ENCODE results near the gene KIFC3. TPM values are rescaled to one million over a fixed set of nuclear protein-coding genes. Genes with fewer than 3 reads are reported as not detected.
"Not testable (repeated sequence)": the region's sequence is repeated elsewhere in the genome, so short reads cannot be mapped to it uniquely, and the experiment has no call there.

The KIFC3 gene
- total RNA-seq, 1 donor from 2014 or later: 46.4 TPM

DNA sequence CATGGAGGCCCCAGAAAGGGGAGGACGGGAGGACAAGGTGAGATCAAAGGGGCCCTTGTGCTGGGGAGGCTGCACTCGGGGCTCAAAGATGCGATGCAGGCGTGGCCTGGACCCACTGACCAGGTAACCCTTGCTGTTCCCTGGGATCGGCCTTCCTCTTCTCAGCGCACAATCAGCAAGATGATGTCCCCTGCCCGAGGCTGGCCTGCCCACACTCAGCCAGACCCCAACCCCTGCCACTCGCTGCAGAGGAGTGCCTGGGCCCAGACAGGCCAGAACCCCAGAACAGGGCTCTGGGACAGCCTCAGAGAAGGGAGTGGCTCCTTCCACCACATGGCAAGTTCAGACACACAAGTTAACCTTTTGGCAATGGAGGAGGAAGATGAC lies 14.8 kb downstream of the KIFC3 start:
- no peak for DNase-seq (ENCODE audit: low read depth in 2 of 2)

DNA sequence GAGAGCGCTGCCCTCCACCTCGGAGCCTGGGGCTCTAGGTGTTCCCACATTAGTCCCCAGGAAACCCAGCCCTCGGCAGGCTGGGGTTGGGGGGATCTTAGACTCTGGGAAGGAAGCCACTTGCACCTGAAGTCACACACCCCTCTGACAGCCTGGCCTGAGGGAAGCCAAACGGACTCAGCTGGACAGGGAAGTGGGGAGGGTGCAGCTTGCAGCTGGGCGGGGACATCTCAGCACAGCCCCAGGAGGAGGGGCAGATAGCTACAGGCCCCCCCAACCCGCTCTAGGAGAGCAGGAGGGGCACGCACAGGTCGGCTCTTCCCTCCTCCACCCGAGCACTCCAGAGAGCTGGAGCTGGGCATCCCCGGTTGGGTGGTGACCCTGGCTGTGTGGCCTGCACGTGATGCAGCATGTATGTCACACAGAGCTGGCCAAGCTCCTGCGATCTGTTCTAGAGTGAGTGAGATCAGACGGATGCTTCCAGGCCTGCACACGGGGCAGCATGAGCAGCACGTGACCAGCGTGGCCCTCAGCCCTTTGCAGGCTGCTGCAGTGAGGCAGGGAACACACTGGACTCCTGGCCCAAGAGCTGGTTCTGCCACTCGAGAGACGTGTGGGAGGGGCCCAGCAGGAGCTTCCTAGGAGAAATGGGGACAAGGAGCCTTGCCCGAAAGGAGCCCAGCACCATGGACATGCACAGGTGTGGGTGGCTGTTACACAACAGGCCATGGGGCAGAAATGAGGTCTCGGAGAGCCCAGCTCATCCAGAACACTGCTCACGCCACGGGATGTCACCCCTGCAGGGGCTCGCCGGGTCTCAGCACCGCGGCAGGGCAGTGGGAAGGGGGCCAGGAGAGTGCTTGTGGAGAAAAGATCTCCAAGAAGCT lies 15.4 kb downstream of the KIFC3 start:
- peak in 1 of 2 donors; percentile 51 for DNase-seq (ENCODE audit: low read depth in 2 of 2)

DNA sequence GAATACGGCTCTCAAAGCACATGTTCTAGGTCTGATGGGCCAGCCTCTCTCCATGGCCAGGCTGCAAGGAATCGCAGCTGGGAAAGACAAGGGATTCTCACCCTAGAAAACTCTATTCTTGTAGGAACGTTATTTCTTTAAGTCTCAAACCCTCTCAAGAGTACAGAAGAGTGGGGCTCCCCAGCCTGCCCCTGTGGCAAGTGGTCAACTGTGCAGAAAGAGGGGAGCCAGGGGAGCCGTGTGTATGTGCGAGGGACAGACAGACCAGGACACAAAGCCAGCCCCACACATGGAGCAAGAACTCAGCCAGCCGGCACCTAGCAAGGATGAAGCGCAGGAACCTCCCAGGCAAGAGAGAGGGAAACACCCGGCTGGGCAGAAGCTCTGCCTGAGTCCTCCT lies 16.4 kb downstream of the KIFC3 start:
- no peak for DNase-seq (ENCODE audit: low read depth in 2 of 2)

DNA sequence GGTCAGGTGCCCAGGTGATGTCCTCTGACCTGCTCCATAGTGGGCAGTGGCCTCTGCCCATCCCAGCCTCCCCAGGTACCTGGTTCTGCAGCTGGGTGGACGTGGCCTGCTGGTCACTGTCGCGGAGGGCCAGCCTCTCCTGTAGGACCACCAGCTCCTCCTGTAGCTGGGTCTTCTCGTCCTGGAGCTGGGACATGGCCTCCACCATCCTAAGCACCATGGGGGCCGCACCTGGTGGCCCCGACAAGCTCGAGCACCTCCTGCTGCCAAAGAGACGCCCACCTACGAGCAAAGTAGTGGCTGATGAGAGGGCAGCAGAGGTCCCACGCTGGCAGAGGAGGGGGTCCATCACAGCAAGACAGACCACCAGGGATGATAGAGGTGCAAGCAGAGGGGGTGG lies 16.9 kb downstream of the KIFC3 start:
- DNase-seq (ENCODE audit: low read depth in 2 of 2): no peak

DNA sequence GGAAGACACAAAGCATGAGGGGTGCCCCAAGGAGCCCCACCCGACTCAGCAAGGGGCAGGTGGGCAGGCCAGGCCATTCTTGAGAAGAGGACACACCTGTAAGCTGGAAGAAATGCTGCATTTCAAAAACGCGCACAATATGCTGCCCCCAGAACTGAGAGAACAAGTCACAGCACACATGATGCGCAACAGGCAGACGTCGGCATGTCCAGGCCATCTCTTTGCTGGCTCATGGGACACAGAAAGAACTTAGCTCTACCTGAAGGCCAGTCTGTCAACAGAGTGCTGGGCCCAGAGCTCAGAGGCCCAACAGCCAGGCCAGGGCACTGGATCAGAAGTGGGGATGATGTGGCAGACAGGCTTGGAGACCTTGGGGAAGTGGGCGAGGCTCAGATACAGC lies 18.0 kb downstream of the KIFC3 start:
- no peak for DNase-seq (ENCODE audit: low read depth in 2 of 2)

DNA sequence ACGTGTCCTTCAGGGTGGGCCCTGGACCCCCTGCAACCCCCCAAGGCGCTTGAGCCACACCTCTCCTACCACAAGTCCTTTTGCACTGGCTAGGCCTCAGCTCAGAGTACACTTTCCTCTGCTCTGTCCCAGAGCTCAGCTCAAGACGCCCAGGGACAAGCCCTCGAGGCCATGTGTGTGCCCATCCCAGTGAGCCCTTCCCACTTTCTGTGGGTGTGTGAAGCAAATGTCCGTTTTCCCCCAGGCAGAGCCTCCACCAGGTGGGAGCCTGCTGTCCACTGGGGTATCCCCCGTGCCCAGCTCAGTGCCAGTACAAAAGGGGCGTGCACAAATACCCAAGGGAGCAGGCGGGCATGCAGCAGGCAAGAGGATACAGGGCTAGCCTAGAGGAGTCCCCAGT lies 18.4 kb downstream of the KIFC3 start:
- DNase-seq (ENCODE audit: low read depth in 2 of 2): no peak

DNA sequence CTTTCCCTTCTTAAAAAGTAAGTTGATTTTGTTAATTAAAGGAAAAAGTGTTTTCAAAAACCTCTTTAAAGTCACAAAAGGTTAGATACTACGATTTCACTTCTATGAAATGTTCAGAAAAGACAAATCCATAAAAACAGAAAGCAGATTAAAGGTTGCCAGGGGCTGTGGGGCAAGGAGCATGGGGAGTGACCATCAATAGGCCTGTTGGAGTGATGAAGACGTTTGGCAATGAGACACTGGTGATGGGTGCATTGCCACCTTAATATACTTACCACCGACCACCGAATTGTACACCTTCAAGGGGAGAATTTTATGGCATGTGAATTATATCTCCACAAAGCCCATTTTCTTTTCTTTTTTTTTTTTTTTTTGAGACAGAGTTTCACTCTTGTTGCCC lies 19.2 kb downstream of the KIFC3 start:
- no peak for DNase-seq (ENCODE audit: low read depth in 2 of 2)

DNA sequence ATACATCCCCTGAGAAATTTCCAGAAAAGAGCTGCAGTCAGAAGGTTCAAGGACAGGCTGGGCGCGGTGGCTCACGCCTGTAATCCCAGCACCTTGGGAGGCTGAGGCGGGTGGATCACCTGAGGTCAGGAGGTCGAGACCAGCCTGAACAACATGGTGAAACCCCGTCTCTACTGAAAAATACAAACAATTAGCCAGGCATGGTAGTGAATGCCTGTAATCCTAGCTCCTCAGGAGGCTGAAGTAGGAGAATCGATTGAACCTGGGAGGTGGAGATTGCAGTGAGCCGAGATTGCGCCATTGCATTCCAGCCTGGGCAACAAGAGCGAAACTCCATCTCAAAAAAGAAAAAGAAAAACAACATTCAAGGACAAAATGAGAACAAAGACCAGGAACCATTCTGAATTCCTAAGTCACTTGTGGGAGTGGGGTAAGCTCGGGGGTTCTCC lies 19.7 kb downstream of the KIFC3 start:
- DNase-seq (ENCODE audit: low read depth in 2 of 2): not testable (repeated sequence)

DNA sequence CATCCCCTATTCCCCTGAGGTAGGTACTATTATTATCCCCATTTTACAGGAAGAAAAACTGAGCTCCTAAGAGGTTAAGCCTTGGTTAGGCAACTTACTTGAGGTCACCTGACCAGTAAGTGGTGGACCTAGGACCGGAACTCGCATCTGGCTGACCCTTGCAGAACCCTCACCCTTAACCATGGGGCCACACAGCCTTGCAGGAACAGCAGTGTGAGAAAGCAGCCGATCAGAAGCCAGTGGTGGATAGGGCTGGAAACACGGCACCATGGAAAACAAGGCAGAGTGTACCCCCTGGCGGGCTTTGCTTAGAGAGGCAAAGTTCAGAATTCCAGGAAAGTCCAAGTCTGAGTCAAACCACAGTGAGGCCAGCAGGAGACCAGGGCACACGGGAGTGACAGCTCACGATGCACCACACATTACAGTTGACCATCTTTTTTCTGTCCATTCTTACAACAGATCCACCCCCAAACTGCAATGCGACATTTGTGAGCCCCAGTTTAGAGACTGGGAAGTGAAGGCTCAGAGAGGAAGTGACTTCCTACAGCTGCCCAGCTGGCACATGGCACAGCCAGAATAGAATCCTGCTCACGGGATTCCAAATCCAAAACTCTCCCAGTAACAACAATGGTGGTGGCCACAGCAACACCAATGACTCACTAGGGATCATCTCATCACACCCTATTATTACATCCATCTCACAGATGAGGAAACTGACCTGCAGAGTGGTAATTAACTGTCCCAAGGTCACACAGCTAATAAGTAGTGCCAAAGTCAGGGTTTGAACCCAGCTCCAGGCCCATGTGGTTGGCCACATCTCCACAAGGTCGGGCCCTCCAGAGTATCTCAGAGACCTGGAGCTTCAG lies 20.3 kb downstream of the KIFC3 start:
- peak; percentile 57 to 71 for DNase-seq (ENCODE audit: low read depth in 2 of 2)

DNA sequence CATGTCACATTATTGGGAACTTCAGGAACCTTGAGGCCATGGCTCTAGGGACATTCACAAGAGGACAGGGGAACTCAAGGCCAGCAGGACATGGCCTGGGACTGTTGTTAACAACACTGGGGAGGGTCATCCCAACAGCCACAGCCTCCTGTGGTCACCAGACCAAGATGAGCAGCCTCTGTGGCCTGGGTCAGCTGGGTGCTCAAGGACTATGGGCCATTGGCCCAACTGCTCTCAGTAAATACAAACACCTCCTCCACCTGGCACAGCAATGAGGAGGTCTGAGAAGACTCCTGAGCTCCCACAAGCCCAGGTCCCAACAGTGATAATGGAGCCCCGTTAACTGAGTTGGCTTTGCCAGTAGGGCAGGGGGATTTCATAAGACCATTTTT lies 20.9 kb downstream of the KIFC3 start:
- no peak for DNase-seq (ENCODE audit: low read depth in 2 of 2)

DNA sequence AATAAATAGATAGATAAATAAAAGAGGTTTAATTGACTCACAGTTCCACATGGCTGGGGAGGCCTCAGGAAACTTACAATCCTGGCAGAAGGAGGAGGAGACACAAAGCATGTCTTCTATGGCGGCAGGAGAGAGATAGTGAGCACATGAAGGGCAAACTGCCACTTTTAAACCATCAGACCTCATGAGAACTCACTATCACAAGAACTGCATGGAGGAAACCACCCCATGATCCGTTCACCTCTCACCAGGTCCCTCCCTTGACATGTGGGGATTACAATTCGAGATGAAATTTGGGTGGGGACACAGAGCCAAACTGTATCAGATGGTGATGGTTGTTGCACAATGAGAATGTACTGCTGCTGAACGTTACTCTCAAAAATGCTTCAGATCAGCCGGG lies 22.5 kb downstream of the KIFC3 start:
- not testable (repeated sequence) for DNase-seq (ENCODE audit: low read depth in 2 of 2)

DNA sequence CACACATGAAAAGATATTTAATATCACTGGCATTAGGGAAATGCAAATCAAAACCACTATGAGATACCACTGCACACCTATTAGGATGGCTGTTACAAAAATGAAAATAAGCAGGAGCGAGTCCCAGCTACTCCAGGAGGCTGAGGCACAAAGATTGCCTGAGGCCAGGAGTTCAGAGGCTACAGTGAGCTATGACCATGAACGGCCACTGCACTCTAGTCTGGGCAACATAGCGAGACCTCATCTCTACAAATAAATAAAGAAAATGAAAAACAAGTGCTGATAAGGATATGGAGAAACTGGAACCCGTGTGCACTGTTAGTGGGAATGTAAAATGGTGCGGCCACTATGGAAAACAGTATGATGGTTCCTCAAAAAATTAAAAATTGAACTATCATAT lies 23.6 kb downstream of the KIFC3 start:
- DNase-seq (ENCODE audit: low read depth in 2 of 2): no peak

DNA sequence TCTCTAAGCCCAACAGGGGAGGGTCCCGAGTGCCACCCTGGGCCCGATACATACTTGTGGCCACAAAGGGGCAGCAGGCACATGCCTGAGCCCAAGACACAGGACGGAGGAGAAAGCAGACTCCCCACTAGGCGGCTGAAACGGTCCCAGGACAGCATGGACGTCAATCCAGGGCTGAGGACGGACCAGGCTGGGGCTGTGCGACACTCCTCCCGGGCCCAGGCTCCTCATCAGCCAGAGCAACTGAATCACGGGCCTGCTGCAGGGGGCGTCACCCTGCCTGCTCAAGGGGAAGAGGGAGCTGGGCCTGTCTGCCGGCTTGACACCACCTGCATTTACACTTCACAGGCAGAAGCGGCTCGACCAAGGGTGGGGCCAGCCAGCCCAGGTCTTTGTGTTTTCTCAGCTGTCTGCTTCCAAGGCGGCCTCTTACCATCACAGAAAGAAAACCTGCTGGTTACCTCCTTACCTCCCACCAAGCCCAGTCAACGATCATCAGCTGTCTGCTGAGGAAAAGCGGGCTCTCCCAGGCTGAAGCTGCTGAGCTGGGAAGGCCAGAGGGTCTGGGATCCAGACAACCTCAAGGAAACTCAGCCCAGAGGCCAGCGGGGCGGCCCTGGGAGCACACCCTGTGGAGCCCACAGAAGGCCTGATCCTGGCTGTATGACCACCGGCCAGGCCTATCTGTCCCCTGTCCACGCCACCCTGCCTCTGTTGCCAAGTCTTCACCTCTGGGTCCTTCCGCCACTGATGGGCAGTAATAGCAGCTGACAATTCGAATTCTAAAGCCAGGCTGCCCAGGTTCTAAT lies 26.4 kb downstream of the KIFC3 start:
- peak in 1 of 2 donors; percentile 31 for DNase-seq (ENCODE audit: low read depth in 2 of 2)

DNA sequence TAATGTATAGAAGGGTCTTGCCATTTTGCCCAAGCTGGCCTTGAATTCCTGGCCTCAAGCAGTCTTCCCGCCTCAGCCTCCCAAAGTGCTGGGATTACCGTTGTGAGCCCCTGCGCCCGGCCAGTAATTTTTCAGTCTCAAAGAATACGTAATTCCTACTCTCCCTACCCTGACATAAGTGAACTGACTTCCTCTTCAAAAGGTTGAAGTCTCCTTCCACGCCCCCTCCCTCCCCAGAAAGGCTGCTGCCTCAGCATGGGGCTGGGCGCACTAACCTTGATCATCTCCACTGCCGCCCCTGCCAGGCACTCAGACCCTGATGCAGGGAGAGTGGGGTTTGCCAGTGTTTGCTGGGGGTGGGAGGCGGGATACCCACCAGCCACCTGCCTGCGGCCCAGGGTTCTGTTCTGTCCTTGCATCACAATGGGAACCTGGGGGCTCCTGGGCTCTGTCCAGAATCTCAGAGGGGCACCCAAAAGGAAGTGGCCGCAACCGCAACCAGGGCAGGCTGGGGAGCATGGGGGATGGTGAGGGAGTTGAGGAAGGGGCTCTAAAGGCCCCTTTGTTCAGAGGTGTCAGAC lies 27.5 kb downstream of the KIFC3 start:
- DNase-seq (ENCODE audit: low read depth in 2 of 2): no peak

DNA sequence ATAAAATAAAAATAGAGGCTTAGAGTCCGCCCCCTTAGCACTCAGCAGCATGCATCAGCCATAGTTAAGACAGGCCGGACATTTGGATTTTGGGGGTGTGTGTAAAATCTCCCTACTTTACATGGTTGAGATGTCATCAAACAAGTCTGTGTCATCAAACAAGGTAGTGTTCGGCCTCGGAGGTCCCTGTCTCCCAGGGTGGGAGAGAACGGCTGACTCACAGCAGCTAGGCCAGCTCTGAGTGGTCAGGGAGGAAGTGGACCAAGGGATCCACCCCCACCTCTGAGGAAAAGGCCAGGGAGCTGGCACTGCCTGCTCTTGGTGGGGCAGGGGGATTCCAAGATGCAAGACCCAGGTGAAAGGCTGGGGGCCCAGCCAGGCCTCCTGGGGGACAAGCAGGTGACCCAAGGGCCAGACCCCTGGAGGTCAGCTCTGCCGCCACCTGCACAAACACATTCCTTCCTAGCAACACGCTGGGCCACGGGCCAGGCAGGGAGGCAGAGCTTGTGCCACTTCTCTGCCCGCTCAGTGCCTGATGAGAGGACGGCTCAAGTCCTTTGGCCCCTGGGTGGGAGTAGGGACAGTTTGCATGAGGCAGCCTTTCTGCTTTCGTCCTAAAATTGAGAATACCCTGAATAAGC lies 28.5 kb downstream of the KIFC3 start:
- DNase-seq (ENCODE audit: low read depth in 2 of 2): peak in 1 of 2 donors; percentile 19

DNA sequence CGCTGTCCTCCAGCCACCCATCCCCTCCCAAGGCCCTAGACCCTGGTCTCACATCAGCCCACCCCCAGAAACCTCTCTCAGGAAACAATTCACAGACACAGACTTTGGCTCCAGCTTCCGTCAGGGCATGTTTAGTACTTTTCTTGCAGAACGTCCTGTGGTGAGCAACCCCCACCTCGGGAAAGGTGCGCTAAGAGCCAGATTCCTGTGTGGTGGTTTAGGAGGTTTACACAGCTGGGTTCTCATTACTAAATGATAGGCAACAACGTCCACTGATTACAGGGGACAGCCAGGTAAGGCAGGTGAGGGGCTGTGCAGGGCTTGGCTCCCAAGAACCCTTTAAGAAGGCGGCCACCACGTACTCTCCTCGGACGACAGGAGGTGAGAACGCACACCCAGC lies 29.3 kb downstream of the KIFC3 start:
- no peak for DNase-seq (ENCODE audit: low read depth in 2 of 2)

DNA sequence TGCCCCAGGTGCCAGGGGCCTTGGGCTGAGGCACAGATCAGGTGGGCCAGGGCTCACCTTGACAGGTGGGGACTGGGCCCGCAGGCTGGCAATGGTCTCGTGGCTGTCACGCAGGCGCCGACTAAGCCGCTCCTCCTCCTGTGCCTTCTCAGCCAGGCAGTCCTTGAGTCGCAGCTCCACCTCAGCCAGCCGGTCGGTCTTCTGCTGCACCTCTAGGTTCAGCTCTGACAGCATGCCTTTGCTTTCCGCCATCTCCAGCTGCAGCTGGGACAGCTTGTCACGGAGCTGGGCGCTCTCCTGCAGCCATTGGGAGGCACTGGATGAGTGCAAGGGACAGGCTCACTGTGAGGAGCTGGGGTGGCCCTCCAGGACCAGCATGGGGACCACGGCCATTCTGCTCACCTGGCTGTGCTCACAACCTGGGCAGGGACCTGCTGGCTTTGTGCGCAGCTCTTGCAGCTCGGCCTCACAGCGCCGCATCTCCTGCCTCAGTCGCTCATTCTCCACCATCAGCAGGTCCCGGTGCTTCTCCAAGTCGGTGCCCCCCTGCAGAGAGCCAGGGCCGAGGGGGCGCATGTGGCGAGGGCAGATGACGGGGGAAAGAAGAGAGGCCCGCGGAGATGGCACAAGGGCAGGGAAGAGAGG lies 31.0 kb downstream of the KIFC3 start:
- no peak for DNase-seq (ENCODE audit: low read depth in 2 of 2)

DNA sequence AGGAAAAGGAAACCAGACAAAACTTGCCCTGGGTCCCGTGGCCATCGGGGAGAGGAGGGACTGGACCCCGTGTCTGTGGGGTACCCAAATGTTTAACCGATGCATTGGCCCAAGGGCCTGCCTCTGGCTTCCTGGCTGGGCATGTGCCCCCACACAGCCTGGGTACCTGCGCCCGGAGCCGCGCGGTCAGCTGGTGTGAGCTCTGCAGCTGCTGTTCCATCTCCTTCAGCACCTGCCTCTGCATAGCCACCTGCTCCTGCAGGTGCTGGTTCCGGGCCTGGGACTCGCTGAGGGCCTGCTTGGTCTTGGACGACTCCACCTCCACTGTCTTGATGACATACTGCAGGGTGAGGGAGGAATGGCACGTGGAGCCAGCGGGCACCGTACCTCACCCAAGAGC lies 31.9 kb downstream of the KIFC3 start:
- no peak for DNase-seq (ENCODE audit: low read depth in 2 of 2)

DNA sequence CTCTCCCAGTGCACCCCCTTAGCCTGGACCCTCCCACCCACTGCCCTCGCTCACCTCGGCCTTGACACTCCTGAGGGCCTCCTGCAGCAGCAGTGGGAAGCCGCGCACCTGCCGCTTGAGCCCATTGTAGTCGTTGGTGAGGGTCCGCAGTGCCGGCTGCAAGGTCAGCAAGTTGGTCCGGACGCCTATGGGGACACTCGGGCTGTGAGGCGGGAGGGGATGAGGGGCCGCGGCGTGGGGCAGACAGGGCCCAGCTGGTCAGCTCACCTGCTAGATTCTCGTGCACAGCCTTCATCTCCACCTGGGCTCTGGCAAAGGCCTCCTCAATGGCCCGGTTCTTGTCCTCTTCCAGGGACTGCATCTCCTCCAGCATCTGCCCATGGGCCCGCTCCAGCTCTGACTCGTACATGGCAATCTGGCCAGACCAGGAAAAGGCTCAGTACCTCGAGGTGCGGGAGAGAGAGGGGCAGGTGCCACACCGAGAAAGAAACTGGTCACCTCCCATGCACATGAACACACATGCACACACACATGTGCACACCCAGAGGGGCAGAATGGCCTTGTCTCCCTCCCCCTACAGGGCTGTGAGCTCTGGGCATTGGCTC lies 32.6 kb downstream of the KIFC3 start:
- DNase-seq (ENCODE audit: low read depth in 2 of 2): no peak
